H9 (cell line): ENCODE results near the gene TCOF1. TPM values are rescaled to one million over a fixed set of nuclear protein-coding genes. Genes with fewer than 3 reads are reported as not detected.

Source experiments
- DNase-seq: peaks from one replicate; pipeline ENCODE4 v3.0.0-alpha.2; 2017
- H2AFZ ChIP-seq: one replicate; pipeline ENCODE4 v1.6.1; 2013; ENCODE audit warnings: mild to moderate bottlenecking, low read length, control low read depth, moderate library complexity
- H2AK5ac ChIP-seq: 2 replicates; pipeline ENCODE4 v1.6.1; 2013; ENCODE audit warnings: low read length, control low read depth, mixed read lengths; ENCODE audit not compliant: insufficient read length
- H2BK120ac ChIP-seq: one replicate; pipeline ENCODE4 v1.6.1; 2013; ENCODE audit warnings: low read depth, mild to moderate bottlenecking, low read length, control low read depth, inconsistent platforms; ENCODE audit not compliant: poor library complexity, severe bottlenecking
- H2BK12ac ChIP-seq: 2 replicates; pipeline ENCODE4 v1.6.1; 2013; ENCODE audit warnings: low read length, control low read depth, mixed read lengths, low read depth; ENCODE audit not compliant: insufficient read length
- H2BK15ac ChIP-seq: 2 replicates; pipeline ENCODE4 v1.6.1; 2013; ENCODE audit warnings: low read depth, low read length, control low read depth
- H2BK20ac ChIP-seq: one replicate; pipeline ENCODE4 v1.6.1; 2013; ENCODE audit warnings: low read depth, mild to moderate bottlenecking, low read length, control low read depth, inconsistent platforms; ENCODE audit not compliant: poor library complexity, severe bottlenecking
- H2BK5ac ChIP-seq: 2 replicates; pipeline ENCODE4 v1.6.1; 2013; ENCODE audit warnings: low read length, control low read depth, mixed read lengths; ENCODE audit not compliant: insufficient read length
- H3K14ac ChIP-seq: 2 replicates; pipeline ENCODE4 v1.6.1; 2013; ENCODE audit warnings: low read length, control low read depth; ENCODE audit not compliant: insufficient read depth
- H3K18ac ChIP-seq: 2 replicates; pipeline ENCODE4 v1.6.1; 2013; ENCODE audit warnings: low read depth, mild to moderate bottlenecking, mixed read lengths, low read length, control low read depth; ENCODE audit not compliant: insufficient read length
- H3K23ac ChIP-seq: 2 replicates; pipeline ENCODE4 v1.6.1; 2013; ENCODE audit warnings: low read length, control low read depth, mixed read lengths, low read depth; ENCODE audit not compliant: insufficient read length
- H3K23me2 ChIP-seq: 2 replicates; pipeline ENCODE4 v1.6.1; 2013; ENCODE audit warnings: low read depth, mild to moderate bottlenecking, mixed read lengths, low read length, control low read depth; ENCODE audit not compliant: insufficient read length, poor library complexity, severe bottlenecking
- H3K27ac ChIP-seq: 2 replicates; pipeline ENCODE4 v1.5.1; 2013; ENCODE audit warnings: low read length, control low read depth, mixed read lengths, low read depth; ENCODE audit not compliant: insufficient read length
- H3K27me3 ChIP-seq: 2 replicates; pipeline ENCODE4 v1.6.1; 2013; ENCODE audit warnings: low read length, control low read depth, inconsistent platforms; ENCODE audit not compliant: insufficient read depth
- H3K4ac ChIP-seq: 2 replicates; pipeline ENCODE4 v1.6.1; 2013; ENCODE audit warnings: low read depth, mild to moderate bottlenecking, control low read depth, inconsistent platforms, low read length, moderate library complexity
- H3K4me1 ChIP-seq: 2 replicates; pipeline ENCODE4 v1.6.1; 2013; ENCODE audit warnings: low read length, control low read depth, inconsistent platforms; ENCODE audit not compliant: insufficient read depth
- H3K4me2 ChIP-seq: 2 replicates; pipeline ENCODE4 v1.6.1; 2013; ENCODE audit warnings: low read length, control low read depth, mixed read lengths; ENCODE audit not compliant: insufficient read length, insufficient read depth
- H3K56ac ChIP-seq: 2 replicates; pipeline ENCODE4 v1.6.1; 2013; ENCODE audit warnings: low read depth, mild to moderate bottlenecking, mixed read lengths, low read length, control low read depth; ENCODE audit not compliant: insufficient read length
- H3K79me1 ChIP-seq: 2 replicates; pipeline ENCODE4 v1.6.1; 2013; ENCODE audit warnings: low read depth, mild to moderate bottlenecking, moderate library complexity, low read length, control low read depth, inconsistent platforms; ENCODE audit not compliant: insufficient read depth, poor library complexity, severe bottlenecking
- H3K79me2 ChIP-seq: 2 replicates; pipeline ENCODE4 v1.6.1; 2013; ENCODE audit warnings: low read length, control low read depth, inconsistent platforms; ENCODE audit not compliant: insufficient read depth
- H3K9ac ChIP-seq: 2 replicates; pipeline ENCODE4 v1.6.1; 2013; ENCODE audit warnings: low read length, control low read depth, mixed read lengths; ENCODE audit not compliant: insufficient read length; ENCODE audit errors: extremely low read depth
- H3K9me3 ChIP-seq: one replicate; pipeline ENCODE4 v1.6.1; 2013; ENCODE audit warnings: low read depth, low read length, inconsistent platforms; ENCODE audit not compliant: control insufficient read depth
- H3T11ph ChIP-seq: one replicate; pipeline ENCODE4 v1.6.1; 2013; ENCODE audit warnings: mild to moderate bottlenecking, low read length, control low read depth, inconsistent platforms
- H4K20me1 ChIP-seq: one replicate; pipeline ENCODE4 v1.6.1; 2013; ENCODE audit not compliant: control insufficient read depth, insufficient read length, insufficient read depth
- H4K5ac ChIP-seq: 2 replicates; pipeline ENCODE4 v1.6.1; 2013; ENCODE audit warnings: low read depth, mild to moderate bottlenecking, mixed read lengths, low read length, control low read depth; ENCODE audit not compliant: insufficient read length
- H4K8ac ChIP-seq: replicated peaks from 2 replicates; pipeline ENCODE4 v1.6.1; 2013; ENCODE audit warnings: low read length, control low read depth, mixed read lengths, low read depth; ENCODE audit not compliant: insufficient read length
- H4K91ac ChIP-seq: 2 replicates; pipeline ENCODE4 v1.6.1; 2013; ENCODE audit warnings: low read depth, mild to moderate bottlenecking, moderate library complexity, mixed read lengths, low read length, control low read depth; ENCODE audit not compliant: insufficient read length
- H3K27ac Mint-ChIP-seq, 3 experiments: 2 replicates in 2 of 3; 3 replicates in 1 of 3; pipeline ENCODE4 v1.8.0; 2020 to 2021; ENCODE audit warnings: mixed read lengths in 3 of 3, mild to moderate bottlenecking in 1 of 3, moderate library complexity in 1 of 3
- H3K27me3 Mint-ChIP-seq: 2 replicates; pipeline ENCODE4 v1.8.0; 2021; ENCODE audit warnings: low read depth, mild to moderate bottlenecking, moderate library complexity, mixed read lengths
- H3K36me3 Mint-ChIP-seq, 3 experiments: 2 replicates in 2 of 3; 3 replicates in 1 of 3; pipeline ENCODE4 v1.8.0; 2020 to 2021; ENCODE audit warnings: low read depth in 3 of 3, mixed read lengths in 3 of 3; ENCODE audit not compliant: insufficient read depth in 1 of 3
- H3K4me1 Mint-ChIP-seq, 2 experiments: 2 replicates each; pipeline ENCODE4 v1.8.0; 2020; ENCODE audit warnings: mixed read lengths in 2 of 2
- H3K4me3 Mint-ChIP-seq, 2 experiments: 2 replicates in 1 of 2; 3 replicates in 1 of 2; pipeline ENCODE4 v1.8.0; 2020 to 2021; ENCODE audit warnings: mild to moderate bottlenecking in 2 of 2, mixed read lengths in 2 of 2, moderate library complexity in 1 of 2
- H3K9me3 Mint-ChIP-seq, 2 experiments: 2 replicates in 1 of 2; 3 replicates in 1 of 2; pipeline ENCODE4 v1.8.0; 2020; ENCODE audit warnings: mild to moderate bottlenecking in 2 of 2, mixed read lengths in 2 of 2, moderate library complexity in 1 of 2
- CTCF ChIP-seq: fragments of 200-600 bp; sonication (generic); conservative IDR thresholded peaks from 3 replicates; pipeline ENCODE4 v1.8.0; 2021; ENCODE audit warnings: antibody characterized with exemption, mild to moderate bottlenecking
- WGBS: extraction: QIAGEN DNeasy Blood & Tissue Kit; methylation state at CpG from one replicate; pipeline ENCODE4 v1.1.7; 2013; ENCODE audit warnings: missing lambda C conversion rate, low lambda C conversion rate, mixed read lengths; ENCODE audit not compliant: insufficient read length; ENCODE audit errors: extremely low coverage; 5-methylcytosine and 5-hydroxymethylcytosine counted together
- total RNA-seq: library from RNA; stranded (reverse); gene quantifications from 2 replicates; pipeline ENCODE4 v1.2.1, GENCODE V29; 2021

Gene TCOF1
- total RNA-seq, 1 experiment from 2014 or later: 128 TPM

DNA sequence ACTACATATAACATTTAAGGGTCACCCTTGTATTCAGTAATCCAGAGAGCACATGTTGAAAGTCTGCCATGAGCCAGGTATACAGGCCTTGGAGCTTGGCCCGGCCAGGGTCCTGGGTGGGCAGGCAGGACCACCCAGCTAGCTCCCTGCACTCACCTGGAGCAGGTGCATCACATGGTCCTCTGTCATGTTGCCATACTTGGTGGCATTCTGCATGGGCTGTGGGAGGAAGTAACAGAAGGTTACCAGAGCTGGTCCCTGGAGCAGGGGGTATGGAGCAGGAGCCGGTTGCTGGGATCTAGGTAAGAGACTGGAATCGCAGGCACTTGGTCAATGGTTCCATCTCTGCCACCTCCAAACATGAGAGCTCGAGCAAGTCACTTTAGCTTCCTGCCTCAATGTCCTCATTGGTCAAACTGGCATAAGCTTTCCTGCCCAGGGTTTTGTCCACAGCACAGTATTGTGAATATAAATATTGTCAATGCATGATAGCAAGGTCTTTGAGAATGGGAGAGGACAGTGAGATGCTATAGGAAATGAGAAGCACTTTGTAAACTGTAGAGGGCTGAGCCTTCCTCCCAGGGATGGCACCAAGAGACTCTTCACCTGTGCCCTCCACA, 48.7 kb downstream of the TCOF1 start:
- no peak for TF ChIP-seq CTCF
- H3K4me1 ChIP-seq: peaks cover 3% of the 10 kb centered on the region; the same call in 1 of the 2 replicates
- H4K20me1 ChIP-seq: no peaks in the 10 kb centered on the region
- no peak overlapping the region for H4K8ac ChIP-seq
- no peaks in the 10 kb centered on the region for H3K79me1 ChIP-seq
- H3K79me2 ChIP-seq: no peaks in the 10 kb centered on the region
- H3K14ac ChIP-seq: no peak overlapping the region
- H3K18ac ChIP-seq: no peak overlapping the region
- H2AFZ ChIP-seq: no peak overlapping the region
- no peak for DNase-seq
- no peak overlapping the region for H4K91ac ChIP-seq
- H3K27ac ChIP-seq: no peak overlapping the region
- peak overlapping the region in 1 of 3 experiments; percentile 87; a peak in 1 of 7 replicates for H3K27ac Mint-ChIP-seq
- no peaks in the 10 kb centered on the region for H3K23me2 ChIP-seq
- no peak overlapping the region for H3K4me3 Mint-ChIP-seq
- no peak overlapping the region for H2BK15ac ChIP-seq
- H2BK20ac ChIP-seq: no peak overlapping the region
- no peaks in the 10 kb centered on the region for H3K9me3 ChIP-seq
- peaks cover 7 to 16% (median 10%) of the 10 kb centered on the region in 3 experiments; a peak in 6 of 7 replicates for H3K36me3 Mint-ChIP-seq
- H3K9ac ChIP-seq: no peak overlapping the region
- no peak overlapping the region for H3K56ac ChIP-seq
- H4K5ac ChIP-seq: no peak overlapping the region
- H3K27me3 ChIP-seq: no peaks in the 10 kb centered on the region
- H3K4ac ChIP-seq: no peak overlapping the region
- H3K27me3 Mint-ChIP-seq: no peaks in the 10 kb centered on the region
- peaks cover 26 to 27% of the 10 kb centered on the region in 2 experiments for H3K4me1 Mint-ChIP-seq
- no CpG with 5 or more reads among the region's 4 CpGs for WGBS
- no peaks in the 10 kb centered on the region; a peak in 2 of 5 replicates for H3K9me3 Mint-ChIP-seq
- no peak overlapping the region for H3K23ac ChIP-seq
- no peak overlapping the region for H3K4me2 ChIP-seq
- no peak overlapping the region for H3T11ph ChIP-seq
- no peak overlapping the region for H2AK5ac ChIP-seq
- no peak overlapping the region for H2BK120ac ChIP-seq
- no peak overlapping the region for H2BK12ac ChIP-seq
- H2BK5ac ChIP-seq: no peak overlapping the region
